Measurements from ENCODE around the gene COX7A2. TPM values are rescaled to one million over a fixed set of nuclear protein-coding genes. Genes with fewer than 3 reads are reported as not detected.

Gene COX7A2
- total RNA-seq, 2 experiments from 2014 or later = 469 to 471 TPM

- H3K9me3 Mint-ChIP-seq = no peaks in the 10 kb centered on the region
- POLR2A ChIA-PET = interaction anchor here (0.8 to 4.4 kb wide), 4 partner anchors 11 to 548 kb away, joined by 3 to 72 read pairs (median 16); partner anchors contain the start of genes COX7A2 and SENP6
These were observed 39.1 kb upstream of the COX7A2 start for GRCh38 chr6:75282706-75283105.

GRCh38 chr6:75281653-75282052 is 38.1 kb upstream of the COX7A2 start:
- H3K27ac Mint-ChIP-seq = no peak overlapping the region

More at GRCh38 chr6:75282706-75283105, 39.1 kb upstream of the COX7A2 start:
- Mint-ChIP-seq H3K4me3 (peak overlapping the region; percentile 68), H3K36me3 (ENCODE audit: low read depth) (peaks cover 19% of the 10 kb centered on the region), H3K27ac (no peak overlapping the region), H3K4me1 (peaks cover 52% of the 10 kb centered on the region), H3K27me3 (no peaks in the 10 kb centered on the region)
- DNase-seq = no peak
- CTCF ChIA-PET = interaction anchor here (1.7 kb wide), 1 partner anchor 12 kb away, joined by 4 read pairs; no protein-coding TSS in a partner anchor

GRCh38 chr6:75280131-75280855 is 36.7 kb upstream of the COX7A2 start:
- DNase-seq = no peak
- H3K9me3 Mint-ChIP-seq = peaks cover 1% of the 10 kb centered on the region
- peaks cover 25% of the 10 kb centered on the region for H3K36me3 Mint-ChIP-seq (ENCODE audit: low read depth)
- H3K4me1 Mint-ChIP-seq = peaks cover 49% of the 10 kb centered on the region
- no peak overlapping the region for H3K4me3 Mint-ChIP-seq
- ChIA-PET CTCF (interaction anchor here (1.4 to 4.0 kb wide), 2 partner anchors 13 to 39 kb away, joined by 3 to 20 read pairs; no protein-coding TSS in a partner anchor), POLR2A (interaction anchor here (3.6 kb wide), 1 partner anchor 37 kb away, joined by 26 read pairs; the partner anchor contains the start of gene COX7A2)
- no peaks in the 10 kb centered on the region for H3K27me3 Mint-ChIP-seq
- H3K27ac Mint-ChIP-seq = no peak overlapping the region

More at GRCh38 chr6:75281653-75282052, 38.1 kb upstream of the COX7A2 start:
- Mint-ChIP-seq H3K36me3 (ENCODE audit: low read depth) (peaks cover 12% of the 10 kb centered on the region), H3K9me3 (no peaks in the 10 kb centered on the region), H3K27me3 (no peaks in the 10 kb centered on the region), H3K4me3 (peak overlapping the region; percentile 45), H3K4me1 (peaks cover 46% of the 10 kb centered on the region)
- CTCF ChIA-PET = no interaction called here
- no peak for DNase-seq
- POLR2A ChIA-PET = interaction anchor here (1.4 kb wide), 1 partner anchor 320 kb away, joined by 4 read pairs; the partner anchor contains the start of gene SENP6

- POLR2A ChIA-PET = interaction anchor here (0.7 to 3.6 kb wide), 3 partner anchors 9 to 324 kb away, joined by 3 to 26 read pairs (median 7); partner anchors contain the start of gene COX7A2
- DNase-seq = no peak
- Mint-ChIP-seq H3K4me3 (no peak overlapping the region), H3K27ac (no peak overlapping the region), H3K36me3 (ENCODE audit: low read depth) (peaks cover 32% of the 10 kb centered on the region), H3K9me3 (peaks cover 5% of the 10 kb centered on the region), H3K27me3 (no peaks in the 10 kb centered on the region), H3K4me1 (peaks cover 54% of the 10 kb centered on the region)
- CTCF ChIA-PET = interaction anchor here (0.8 to 4.0 kb wide), 5 partner anchors 9 to 71 kb away, joined by 3 to 20 read pairs (median 4); partner anchors contain the start of gene COX7A2
These were observed 35.8 kb upstream of the COX7A2 start for GRCh38 chr6:75279418-75279817.

GRCh38 chr6:75278474-75279077 is 35.0 kb upstream of the COX7A2 start:
- Mint-ChIP-seq H3K27me3 (no peaks in the 10 kb centered on the region), H3K36me3 (ENCODE audit: low read depth) (peaks cover 40% of the 10 kb centered on the region), H3K9me3 (peaks cover 5% of the 10 kb centered on the region), H3K27ac (no peak overlapping the region), H3K4me3 (no peak overlapping the region), H3K4me1 (peaks cover 60% of the 10 kb centered on the region)
- POLR2A ChIA-PET = interaction anchor here (1.3 to 3.6 kb wide), 3 partner anchors 8 to 35 kb away, joined by 3 to 26 read pairs (median 7); partner anchors contain the start of gene COX7A2
- DNase-seq = no peak
- CTCF ChIA-PET = interaction anchor here (0.8 to 4.0 kb wide), 5 partner anchors 8 to 70 kb away, joined by 3 to 20 read pairs (median 4); partner anchors contain the start of gene COX7A2

GRCh38 chr6:75275067-75275466 is 31.5 kb upstream of the COX7A2 start:
- DNase-seq = no peak
- H3K27me3 Mint-ChIP-seq = no peaks in the 10 kb centered on the region
- H3K36me3 Mint-ChIP-seq (ENCODE audit: low read depth) = peaks cover 68% of the 10 kb centered on the region
- POLR2A ChIA-PET = interaction anchor here (0.6 to 1.7 kb wide), 2 partner anchors 9 to 13 kb away, joined by 3 to 5 read pairs; no protein-coding TSS in a partner anchor
- peaks cover 53% of the 10 kb centered on the region for H3K4me1 Mint-ChIP-seq
- no peak overlapping the region for H3K27ac Mint-ChIP-seq
- CTCF ChIA-PET = interaction anchor here (0.7 to 1.7 kb wide), 3 partner anchors 8 to 20 kb away, joined by 3 to 6 read pairs (median 4); no protein-coding TSS in a partner anchor
- peaks cover 9% of the 10 kb centered on the region for H3K9me3 Mint-ChIP-seq
- H3K4me3 Mint-ChIP-seq = no peak overlapping the region

GRCh38 chr6:75273009-75273408 is 29.4 kb upstream of the COX7A2 start:
- CTCF ChIA-PET = interaction anchor here (1.1 to 1.5 kb wide), 2 partner anchors 24 to 69 kb away, joined by 3 read pairs; no protein-coding TSS in a partner anchor
- peaks cover 9% of the 10 kb centered on the region for H3K9me3 Mint-ChIP-seq
- POLR2A ChIA-PET = interaction anchor here (5.2 kb wide), 1 partner anchor 11 kb away, joined by 28 read pairs; the partner anchor contains the start of gene TMEM30A
- H3K27ac Mint-ChIP-seq = no peak overlapping the region
- DNase-seq = no peak
- H3K4me3 Mint-ChIP-seq = no peak overlapping the region
- H3K27me3 Mint-ChIP-seq = no peaks in the 10 kb centered on the region
- H3K4me1 Mint-ChIP-seq = peaks cover 45% of the 10 kb centered on the region
- H3K36me3 Mint-ChIP-seq (ENCODE audit: low read depth) = peaks cover 61% of the 10 kb centered on the region

- ChIA-PET POLR2A (interaction anchor here (0.9 to 5.2 kb wide), 2 partner anchors 12 to 29 kb away, joined by 5 to 28 read pairs; partner anchors contain the start of genes COX7A2 and TMEM30A), CTCF (interaction anchor here (1.1 to 1.5 kb wide), 2 partner anchors 25 to 68 kb away, joined by 3 read pairs; no protein-coding TSS in a partner anchor)
- Mint-ChIP-seq H3K9me3 (peaks cover 9% of the 10 kb centered on the region), H3K4me1 (peaks cover 50% of the 10 kb centered on the region), H3K27ac (peak overlapping the region; percentile 4), H3K4me3 (no peak overlapping the region), H3K27me3 (no peaks in the 10 kb centered on the region), H3K36me3 (ENCODE audit: low read depth) (peaks cover 60% of the 10 kb centered on the region)
- DNase-seq = no peak
These were observed 28.7 kb upstream of the COX7A2 start for GRCh38 chr6:75272145-75272840.

- H3K4me3 Mint-ChIP-seq = no peak overlapping the region
- no peak overlapping the region for H3K27ac Mint-ChIP-seq
- DNase-seq = no peak
- CTCF ChIA-PET = interaction anchor here (3.8 kb wide), 1 partner anchor 10 kb away, joined by 20 read pairs; no protein-coding TSS in a partner anchor
- H3K9me3 Mint-ChIP-seq = peaks cover 4% of the 10 kb centered on the region
- peaks cover 31% of the 10 kb centered on the region for H3K4me1 Mint-ChIP-seq
- no peaks in the 10 kb centered on the region for H3K27me3 Mint-ChIP-seq
- peaks cover 32% of the 10 kb centered on the region for H3K36me3 Mint-ChIP-seq (ENCODE audit: low read depth)
- POLR2A ChIA-PET = interaction anchor here (5.2 kb wide), 1 partner anchor 15 kb away, joined by 28 read pairs; the partner anchor contains the start of gene TMEM30A
These were observed 25.4 kb upstream of the COX7A2 start for GRCh38 chr6:75268988-75269354.

- CTCF ChIA-PET = interaction anchor here (0.7 to 3.8 kb wide), 6 partner anchors 10 to 273 kb away, joined by 3 to 20 read pairs (median 6); no protein-coding TSS in a partner anchor
- Mint-ChIP-seq H3K27ac (no peak overlapping the region), H3K4me3 (no peak overlapping the region)
These were observed 24.8 kb upstream of the COX7A2 start for GRCh38 chr6:75268121-75268987.

GRCh38 chr6:75267461-75267860 is 23.9 kb upstream of the COX7A2 start:
- CTCF ChIA-PET = interaction anchor here (0.9 to 3.8 kb wide), 13 partner anchors 8 to 279 kb away, joined by 3 to 20 read pairs (median 5); partner anchors contain the start of gene COX7A2
- H3K4me1 Mint-ChIP-seq = peaks cover 32% of the 10 kb centered on the region

More at GRCh38 chr6:75268121-75268987, 24.8 kb upstream of the COX7A2 start:
- POLR2A ChIA-PET = interaction anchor here (1.1 to 5.2 kb wide), 6 partner anchors 10 to 333 kb away, joined by 3 to 28 read pairs (median 4); partner anchors contain the start of genes SENP6 and TMEM30A
- H3K36me3 Mint-ChIP-seq (ENCODE audit: low read depth) = peaks cover 32% of the 10 kb centered on the region
- peaks cover 28% of the 10 kb centered on the region for H3K4me1 Mint-ChIP-seq
- H3K9me3 Mint-ChIP-seq = peaks cover 4% of the 10 kb centered on the region
- no peak for DNase-seq
- H3K27me3 Mint-ChIP-seq = no peaks in the 10 kb centered on the region

More at GRCh38 chr6:75267461-75267860, 23.9 kb upstream of the COX7A2 start:
- no peaks in the 10 kb centered on the region for H3K27me3 Mint-ChIP-seq
- no peak overlapping the region for H3K27ac Mint-ChIP-seq
- peaks cover 4% of the 10 kb centered on the region for H3K9me3 Mint-ChIP-seq
- no peak overlapping the region for H3K4me3 Mint-ChIP-seq
- H3K36me3 Mint-ChIP-seq (ENCODE audit: low read depth) = peaks cover 29% of the 10 kb centered on the region
- POLR2A ChIA-PET = interaction anchor here (1.1 to 1.7 kb wide), 5 partner anchors 11 to 334 kb away, joined by 3 to 13 read pairs (median 3); partner anchors contain the start of genes SENP6 and TMEM30A
- no peak for DNase-seq

Measured in activated CD4-positive, alpha-beta memory T cell treated with anti-CD3 and anti-CD28 coated beads, Interleukin-2, amount 10 ng/mL, durations not matched to agents 7 days and 5 days (primary cell).